HepG2 (cell line): ENCODE measurements around the gene TMEM62. TPM values are rescaled to one million over a fixed set of nuclear protein-coding genes. Genes with fewer than 3 reads are reported as not detected.

Experiments
- KAT8 ChIP-seq: IDR thresholded peaks from 2 replicates; pipeline ENCODE4 v1.6.1; 2016; ENCODE audit warnings: missing genetic modification reagents, missing compliant biosample characterization
- KDM5A ChIP-seq: fragments of 200-600 bp; sonication (generic); IDR thresholded peaks from 2 replicates; pipeline ENCODE4 v1.7.0; 2018; ENCODE audit warnings: antibody characterized with exemption, mild to moderate bottlenecking, low read length, borderline replicate concordance
- KDM6A ChIP-seq: IDR thresholded peaks from 2 replicates; pipeline ENCODE4 v1.6.1; 2016; ENCODE audit warnings: low read depth
- MEF2D ChIP-seq: sonication (generic); formaldehyde crosslinking; IDR thresholded peaks from 2 replicates; pipeline ENCODE4 v1.5.1; 2020; ENCODE audit warnings: mild to moderate bottlenecking, missing genetic modification reagents
- MLLT10 ChIP-seq: sonication (generic); formaldehyde crosslinking; IDR thresholded peaks from 2 replicates; pipeline ENCODE4 v1.4.0; 2020; ENCODE audit warnings: missing genetic modification reagents
- MXI1 ChIP-seq: IDR thresholded peaks from 3 replicates; pipeline ENCODE4 v1.6.1; 2012; ENCODE audit warnings: low read depth, low read length, inconsistent platforms, borderline replicate concordance
- NFIC ChIP-seq: IDR thresholded peaks from 2 replicates; pipeline ENCODE4 v1.6.1; 2012; ENCODE audit warnings: mild to moderate bottlenecking, low read length, inconsistent platforms
- SRSF1 ChIP-seq: fragments of 200-400 bp; formaldehyde crosslinking; optimal IDR thresholded peaks from 2 replicates; pipeline ENCODE3; 2017; ENCODE audit warnings: mild to moderate bottlenecking, low read depth, low read length, moderate library complexity
- THAP9 ChIP-seq: sonication (generic); formaldehyde crosslinking; IDR thresholded peaks from 2 replicates; pipeline ENCODE4; 2020; ENCODE audit warnings: missing genetic modification reagents, mild to moderate bottlenecking, borderline replicate concordance
- ZBTB4 ChIP-seq: sonication (generic); formaldehyde crosslinking; IDR thresholded peaks from 2 replicates; pipeline ENCODE4 v1.4.0; 2020; ENCODE audit warnings: missing genetic modification reagents, mild to moderate bottlenecking, borderline replicate concordance
- ZFP37 ChIP-seq: sonication (generic); formaldehyde crosslinking; IDR thresholded peaks from 2 replicates; pipeline ENCODE4 v1.4.0; 2020; ENCODE audit warnings: missing genetic modification reagents, borderline replicate concordance
- ZNF326 ChIP-seq: sonication (generic); formaldehyde crosslinking; IDR thresholded peaks from 2 replicates; pipeline ENCODE4 v1.4.0; 2020; ENCODE audit warnings: missing genetic modification reagents, borderline replicate concordance
- ZNF350 ChIP-seq: sonication (generic); formaldehyde crosslinking; IDR thresholded peaks from 2 replicates; pipeline ENCODE4 v1.4.0; 2020; ENCODE audit warnings: mild to moderate bottlenecking, low read depth, missing genetic modification reagents, borderline replicate concordance
- ZNF441 ChIP-seq: sonication (generic); formaldehyde crosslinking; IDR thresholded peaks from 2 replicates; pipeline ENCODE4 v1.7.0; 2021; ENCODE audit warnings: missing genetic modification reagents, borderline replicate concordance
- ZNF574 ChIP-seq: sonication (generic); formaldehyde crosslinking; IDR thresholded peaks from 2 replicates; pipeline ENCODE4 v1.4.0; 2020; ENCODE audit warnings: missing genetic modification reagents
- polyA plus RNA-seq, 8 experiments: library from polyadenylated mRNA; depleted of rRNA in 3 of 8; stranded (reverse) in 7 of 8; unstranded in 1 of 8; fragments of >200 nt; fragmentation: Illumina TruSeq in 4 of 8; extraction: Trizol in 4 of 8; gene quantifications; 2 replicates each; pipeline versions ENCODE4 v1.2.1 to v1.2.3, GENCODE V29; 2011 to 2016; ENCODE audit warnings: low read depth in 4 of 8, missing spikeins in 1 of 8, mixed read lengths in 1 of 8; ENCODE audit not compliant: insufficient read depth in 1 of 8
- total RNA-seq, 5 experiments: library from RNA; depleted of rRNA; stranded (reverse); fragments of >200 nt; fragmentation: Illumina TruSeq; extraction: Trizol; gene quantifications; 2 replicates each; pipeline ENCODE4 v1.2.3, GENCODE V29; 2016; ENCODE audit warnings: low read depth in 1 of 5
- TF ChIP-seq, protein P1 (sequence below): sonication (generic); formaldehyde crosslinking; conservative IDR thresholded peaks from 2 replicates; pipeline ENCODE4 v1.4.0; 2020; ENCODE audit warnings: mild to moderate bottlenecking, missing genetic modification reagents, moderate library complexity

TMEM62 gene
- total and polyA plus RNA-seq, 2 of the 13 experiments (the other 11 are each of a cell fraction or from before 2014, with no cell fraction given), result 14.2 to 20.9 TPM

DNA sequence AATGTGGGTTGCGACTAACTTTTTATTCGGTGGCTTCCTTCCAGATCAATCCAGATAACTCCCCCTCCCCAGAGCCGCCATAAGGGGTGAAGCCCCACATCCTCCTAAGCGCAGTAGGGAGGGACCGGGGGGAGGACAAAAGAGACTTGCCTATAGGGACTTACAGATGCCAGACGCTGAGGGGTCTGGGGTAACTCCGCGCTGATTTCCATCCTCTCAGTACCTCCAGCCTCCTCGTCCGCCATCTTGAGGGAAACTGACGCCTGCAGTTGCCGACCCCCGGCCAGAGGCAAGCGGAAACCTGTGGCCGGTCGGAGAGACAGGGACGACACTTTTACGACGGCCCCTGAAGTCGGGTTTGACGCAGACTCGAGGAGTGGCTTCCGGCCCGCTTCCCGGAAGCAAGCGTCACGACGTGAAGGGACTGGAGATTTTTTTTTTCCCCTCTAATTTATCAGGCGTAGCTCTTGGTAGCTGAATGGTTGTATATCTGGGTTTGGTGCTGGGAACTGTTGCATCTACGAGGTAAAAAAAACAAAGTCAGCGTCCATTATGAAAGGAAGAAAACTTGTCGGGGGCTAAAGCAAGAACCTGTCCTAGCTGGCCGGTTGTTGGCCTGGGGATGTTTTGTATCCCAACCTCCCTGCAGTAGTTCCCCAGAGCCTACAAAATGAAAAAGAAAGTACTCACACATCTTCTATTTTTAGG lies 27.5 kb upstream of the TMEM62 start, which contains the start of gene UBR1 (continued):
- no peak for TF ChIP-seq MLLT10 (CRISPR knock-in tag)
- peak; percentile 97 for TF ChIP-seq KAT8 (CRISPR knock-in tag)
- TF ChIP-seq MEF2D, result no peak; the same call in 1 of the 2 replicates
- TF ChIP-seq ZNF326 (CRISPR knock-in tag), result no peak
- TF ChIP-seq KDM6A, result no peak
- TF ChIP-seq KDM5A, result peak; percentile 74
- TF ChIP-seq THAP9 (CRISPR knock-in tag), result peak; percentile 81; the same call in 1 of the 2 replicates
- TF ChIP-seq ZBTB4, result no peak
- TF ChIP-seq SRSF1, result no peak
- peak; percentile 81 for TF ChIP-seq ZNF574 (CRISPR knock-in tag)
- no peak for TF ChIP-seq NFIC
- TF ChIP-seq, protein P1, sequence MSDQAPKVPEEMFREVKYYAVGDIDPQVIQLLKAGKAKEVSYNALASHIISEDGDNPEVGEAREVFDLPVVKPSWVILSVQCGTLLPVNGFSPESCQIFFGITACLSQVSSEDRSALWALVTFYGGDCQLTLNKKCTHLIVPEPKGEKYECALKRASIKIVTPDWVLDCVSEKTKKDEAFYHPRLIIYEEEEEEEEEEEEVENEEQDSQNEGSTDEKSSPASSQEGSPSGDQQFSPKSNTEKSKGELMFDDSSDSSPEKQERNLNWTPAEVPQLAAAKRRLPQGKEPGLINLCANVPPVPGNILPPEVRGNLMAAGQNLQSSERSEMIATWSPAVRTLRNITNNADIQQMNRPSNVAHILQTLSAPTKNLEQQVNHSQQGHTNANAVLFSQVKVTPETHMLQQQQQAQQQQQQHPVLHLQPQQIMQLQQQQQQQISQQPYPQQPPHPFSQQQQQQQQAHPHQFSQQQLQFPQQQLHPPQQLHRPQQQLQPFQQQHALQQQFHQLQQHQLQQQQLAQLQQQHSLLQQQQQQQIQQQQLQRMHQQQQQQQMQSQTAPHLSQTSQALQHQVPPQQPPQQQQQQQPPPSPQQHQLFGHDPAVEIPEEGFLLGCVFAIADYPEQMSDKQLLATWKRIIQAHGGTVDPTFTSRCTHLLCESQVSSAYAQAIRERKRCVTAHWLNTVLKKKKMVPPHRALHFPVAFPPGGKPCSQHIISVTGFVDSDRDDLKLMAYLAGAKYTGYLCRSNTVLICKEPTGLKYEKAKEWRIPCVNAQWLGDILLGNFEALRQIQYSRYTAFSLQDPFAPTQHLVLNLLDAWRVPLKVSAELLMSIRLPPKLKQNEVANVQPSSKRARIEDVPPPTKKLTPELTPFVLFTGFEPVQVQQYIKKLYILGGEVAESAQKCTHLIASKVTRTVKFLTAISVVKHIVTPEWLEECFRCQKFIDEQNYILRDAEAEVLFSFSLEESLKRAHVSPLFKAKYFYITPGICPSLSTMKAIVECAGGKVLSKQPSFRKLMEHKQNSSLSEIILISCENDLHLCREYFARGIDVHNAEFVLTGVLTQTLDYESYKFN (CRISPR knock-in tag), result no peak
- peak; percentile 71; the same call in 1 of the 2 replicates for TF ChIP-seq ZNF350 (CRISPR knock-in tag)
- peak; percentile 61; the same call in 1 of the 3 replicates for TF ChIP-seq MXI1
- TF ChIP-seq ZFP37 (CRISPR knock-in tag), result 0 out of 2 replicates have a peak, but pooled peaks have one; percentile 19
- TF ChIP-seq ZNF441 (CRISPR knock-in tag), result no peak
